ENCODE results near the gene ARL15.

The ARL15 gene

GRCh38 chr5:53929570-53929969 lies 380.8 kb downstream of the ARL15 start:
- H3K9me3 ChIP-seq = no peaks in the 10 kb centered on the region
- H3K4me1 ChIP-seq (ENCODE audit: control insufficient read depth in 1 of 2, insufficient read depth in 1 of 2, low read depth in 1 of 2, low read length in 1 of 2) = no peaks in the 10 kb centered on the region
- H3K36me3 ChIP-seq = no peaks in the 10 kb centered on the region
- no peak overlapping the region for H3K27ac ChIP-seq
- no peaks in the 10 kb centered on the region for H3K27me3 ChIP-seq
- TF ChIP-seq, protein P1, sequence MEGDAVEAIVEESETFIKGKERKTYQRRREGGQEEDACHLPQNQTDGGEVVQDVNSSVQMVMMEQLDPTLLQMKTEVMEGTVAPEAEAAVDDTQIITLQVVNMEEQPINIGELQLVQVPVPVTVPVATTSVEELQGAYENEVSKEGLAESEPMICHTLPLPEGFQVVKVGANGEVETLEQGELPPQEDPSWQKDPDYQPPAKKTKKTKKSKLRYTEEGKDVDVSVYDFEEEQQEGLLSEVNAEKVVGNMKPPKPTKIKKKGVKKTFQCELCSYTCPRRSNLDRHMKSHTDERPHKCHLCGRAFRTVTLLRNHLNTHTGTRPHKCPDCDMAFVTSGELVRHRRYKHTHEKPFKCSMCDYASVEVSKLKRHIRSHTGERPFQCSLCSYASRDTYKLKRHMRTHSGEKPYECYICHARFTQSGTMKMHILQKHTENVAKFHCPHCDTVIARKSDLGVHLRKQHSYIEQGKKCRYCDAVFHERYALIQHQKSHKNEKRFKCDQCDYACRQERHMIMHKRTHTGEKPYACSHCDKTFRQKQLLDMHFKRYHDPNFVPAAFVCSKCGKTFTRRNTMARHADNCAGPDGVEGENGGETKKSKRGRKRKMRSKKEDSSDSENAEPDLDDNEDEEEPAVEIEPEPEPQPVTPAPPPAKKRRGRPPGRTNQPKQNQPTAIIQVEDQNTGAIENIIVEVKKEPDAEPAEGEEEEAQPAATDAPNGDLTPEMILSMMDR (IDR thresholded peaks at IDR 0.05) = no peak
- H3K4me3 ChIP-seq (ENCODE audit: low read depth in 1 of 2, low read length in 1 of 2) = no peak overlapping the region

GRCh38 chr5:53929152-53929551 lies 381.2 kb downstream of the ARL15 start:
- no peaks in the 10 kb centered on the region for H3K36me3 ChIP-seq
- no peaks in the 10 kb centered on the region for H3K27me3 ChIP-seq
- H3K4me1 ChIP-seq (ENCODE audit: control insufficient read depth in 1 of 2, insufficient read depth in 1 of 2, low read depth in 1 of 2, low read length in 1 of 2) = no peaks in the 10 kb centered on the region
- TF ChIP-seq, protein P1 (IDR thresholded peaks at IDR 0.05) = no peak
- H3K9me3 ChIP-seq = no peaks in the 10 kb centered on the region
- H3K27ac ChIP-seq = no peak overlapping the region
- no peak overlapping the region for H3K4me3 ChIP-seq (ENCODE audit: low read depth in 1 of 2, low read length in 1 of 2)

DNA sequence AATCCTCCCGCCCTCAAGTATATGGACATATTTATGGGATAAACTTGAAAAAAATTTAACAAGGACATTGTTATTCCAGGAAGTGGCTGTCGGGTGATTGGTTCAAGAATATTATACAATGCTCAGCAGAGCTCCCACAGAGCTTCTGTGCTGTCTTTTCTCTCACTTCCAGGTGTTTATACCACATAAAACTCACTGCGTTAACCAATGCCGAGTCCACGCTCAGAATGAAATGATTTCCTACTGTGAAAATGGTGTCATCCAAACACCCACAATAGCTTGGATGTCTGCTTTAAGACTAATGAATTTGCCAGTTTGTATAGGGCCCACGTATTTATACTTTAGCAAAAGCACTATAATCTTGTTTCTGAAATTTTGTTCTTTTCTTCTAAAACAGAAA lies 381.7 kb downstream of the ARL15 start:
- H3K9me3 ChIP-seq = no peaks in the 10 kb centered on the region
- H3K27me3 ChIP-seq = no peaks in the 10 kb centered on the region
- TF ChIP-seq, protein P1 (IDR thresholded peaks at IDR 0.05) = no peak
- no peaks in the 10 kb centered on the region for H3K4me1 ChIP-seq (ENCODE audit: control insufficient read depth in 1 of 2, insufficient read depth in 1 of 2, low read depth in 1 of 2, low read length in 1 of 2)
- H3K27ac ChIP-seq = no peak overlapping the region
- no peak overlapping the region for H3K4me3 ChIP-seq (ENCODE audit: low read depth in 1 of 2, low read length in 1 of 2)
- H3K36me3 ChIP-seq = no peaks in the 10 kb centered on the region

- Histone ChIP-seq H3K27me3 (no peaks in the 10 kb centered on the region), H3K4me1 (ENCODE audit: control insufficient read depth in 1 of 2, insufficient read depth in 1 of 2, low read depth in 1 of 2, low read length in 1 of 2) (no peaks in the 10 kb centered on the region), H3K36me3 (no peaks in the 10 kb centered on the region), H3K4me3 (ENCODE audit: low read depth in 1 of 2, low read length in 1 of 2) (no peak overlapping the region), H3K27ac (no peak overlapping the region), H3K9me3 (no peaks in the 10 kb centered on the region)
- TF ChIP-seq, protein P1 (IDR thresholded peaks at IDR 0.05) = no peak
These were observed 382.6 kb downstream of the ARL15 start for GRCh38 chr5:53927668-53928247.

GRCh38 chr5:53926026-53926425 lies 384.3 kb downstream of the ARL15 start:
- Histone ChIP-seq H3K27me3 (no peaks in the 10 kb centered on the region), H3K36me3 (no peaks in the 10 kb centered on the region), H3K4me3 (ENCODE audit: low read depth in 1 of 2, low read length in 1 of 2) (no peak overlapping the region), H3K27ac (no peak overlapping the region), H3K4me1 (ENCODE audit: control insufficient read depth in 1 of 2, insufficient read depth in 1 of 2, low read depth in 1 of 2, low read length in 1 of 2) (no peaks in the 10 kb centered on the region), H3K9me3 (no peaks in the 10 kb centered on the region)
- TF ChIP-seq, protein P1 (IDR thresholded peaks at IDR 0.05) = no peak

GRCh38 chr5:53924392-53924791 lies 386.0 kb downstream of the ARL15 start:
- Histone ChIP-seq H3K4me1 (ENCODE audit: control insufficient read depth in 1 of 2, insufficient read depth in 1 of 2, low read depth in 1 of 2, low read length in 1 of 2) (no peaks in the 10 kb centered on the region), H3K36me3 (no peaks in the 10 kb centered on the region), H3K27me3 (no peaks in the 10 kb centered on the region), H3K9me3 (no peaks in the 10 kb centered on the region), H3K4me3 (ENCODE audit: low read depth in 1 of 2, low read length in 1 of 2) (no peak overlapping the region), H3K27ac (no peak overlapping the region)
- TF ChIP-seq, protein P1 (IDR thresholded peaks at IDR 0.05) = no peak

Measured in neutrophil (primary cell).